Activated gamma-delta T cell treated with anti-CD3 and anti-CD28 coated beads, Interleukin-2, amount 50 U/mL, for 16 hours (primary cell): ENCODE results near the gene HES2.
"Not testable (repeated sequence)": the region's sequence is repeated elsewhere in the genome, so short reads cannot be mapped to it uniquely, and the experiment has no call there.

Experiments used
- DNase-seq: peaks from one replicate; pipeline ENCODE4 v3.0.0-alpha.2; 2020; ENCODE audit warnings: low read depth

Gene HES2

DNA sequence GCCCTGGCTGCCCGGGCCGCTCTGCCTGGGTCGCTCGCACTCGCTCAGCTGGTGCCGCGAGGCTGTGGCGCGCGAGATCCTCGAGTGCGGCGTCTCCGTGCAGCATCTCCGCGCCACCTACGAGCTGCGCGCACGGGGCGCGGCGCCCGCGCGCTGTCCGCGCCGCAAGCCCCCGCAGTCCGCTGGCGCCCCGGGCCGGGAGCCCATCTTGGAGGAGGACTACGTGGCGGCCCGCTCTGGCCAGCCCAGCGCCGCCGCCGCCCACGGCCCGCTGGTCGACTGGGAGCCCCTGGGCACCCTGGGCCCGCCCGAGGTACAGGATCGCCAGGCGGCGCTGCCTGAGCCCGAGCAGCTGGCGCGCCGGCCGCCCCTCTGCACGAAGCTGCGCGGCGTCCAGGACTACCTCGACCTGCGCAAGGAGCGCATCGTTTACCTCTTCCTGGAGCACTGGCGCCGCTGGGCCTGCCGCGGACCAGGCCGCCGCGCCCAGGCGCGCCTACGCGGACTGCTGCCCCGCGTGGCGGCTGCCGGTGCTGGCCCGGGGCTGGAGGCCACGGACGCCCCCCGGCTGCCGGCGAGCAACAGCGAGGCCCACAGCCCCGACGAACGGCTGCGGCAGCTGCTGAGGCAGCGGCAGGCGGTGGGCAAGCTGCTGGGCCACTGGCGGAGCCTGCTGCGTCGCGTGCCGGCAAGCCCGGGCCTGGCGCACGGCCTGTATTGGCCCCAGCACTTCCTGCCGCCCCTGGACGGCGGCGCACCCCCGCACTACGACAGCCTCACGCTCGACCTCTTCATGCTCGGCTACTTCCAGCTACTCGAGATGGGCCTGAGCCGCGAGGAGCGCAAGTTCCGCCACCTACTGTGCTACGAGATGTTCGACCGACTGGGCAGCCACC, 35.4 kb upstream of the HES2 start:
- no peak for DNase-seq

DNA sequence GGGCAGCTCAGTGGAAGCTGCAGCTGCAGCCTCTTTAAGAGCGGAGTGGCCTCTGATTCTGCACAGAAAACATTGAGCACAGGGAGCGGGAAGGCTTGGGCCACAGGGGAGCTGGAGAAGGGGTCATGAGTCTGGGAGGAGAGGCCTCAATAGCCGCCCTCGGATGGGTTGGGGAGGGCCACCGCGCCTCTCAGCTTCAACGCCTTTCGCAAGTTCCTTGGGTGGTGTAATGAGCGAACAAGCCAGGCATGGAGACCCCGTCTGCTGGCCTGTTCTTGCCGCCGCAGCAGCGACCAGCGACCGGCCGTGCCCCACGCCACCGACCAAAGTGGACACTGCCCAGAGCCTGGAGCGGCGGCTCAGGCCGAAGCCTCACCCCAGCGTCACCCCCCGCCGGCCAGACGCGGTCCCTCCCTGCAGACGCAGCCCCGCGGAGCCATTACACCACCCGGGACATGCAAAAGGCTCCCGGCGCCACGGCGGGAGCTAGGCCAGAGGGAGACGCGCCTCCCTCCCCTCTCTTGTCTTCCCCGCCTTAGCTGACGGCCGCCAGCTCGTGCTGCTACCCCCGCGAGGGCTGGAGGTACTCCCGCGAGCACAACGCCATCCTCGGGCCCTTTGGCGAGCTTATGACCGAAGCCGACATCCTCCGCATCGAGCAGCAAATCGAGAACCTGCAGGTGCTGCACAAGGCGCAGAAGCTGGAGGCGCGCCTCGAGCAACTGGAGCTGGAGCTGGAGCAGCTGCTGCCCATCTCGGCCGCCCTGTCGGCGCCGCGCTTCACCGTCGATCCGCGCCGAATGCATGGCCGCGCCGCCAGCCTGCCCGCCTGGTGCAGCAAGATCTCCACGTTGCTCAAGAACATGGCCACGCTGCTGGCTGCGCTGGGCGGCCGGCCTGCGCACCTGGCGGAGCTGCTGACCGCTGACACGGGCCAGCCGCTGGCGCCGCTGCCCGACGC, 34.5 kb upstream of the HES2 start:
- DNase-seq, result not testable (repeated sequence)

DNA sequence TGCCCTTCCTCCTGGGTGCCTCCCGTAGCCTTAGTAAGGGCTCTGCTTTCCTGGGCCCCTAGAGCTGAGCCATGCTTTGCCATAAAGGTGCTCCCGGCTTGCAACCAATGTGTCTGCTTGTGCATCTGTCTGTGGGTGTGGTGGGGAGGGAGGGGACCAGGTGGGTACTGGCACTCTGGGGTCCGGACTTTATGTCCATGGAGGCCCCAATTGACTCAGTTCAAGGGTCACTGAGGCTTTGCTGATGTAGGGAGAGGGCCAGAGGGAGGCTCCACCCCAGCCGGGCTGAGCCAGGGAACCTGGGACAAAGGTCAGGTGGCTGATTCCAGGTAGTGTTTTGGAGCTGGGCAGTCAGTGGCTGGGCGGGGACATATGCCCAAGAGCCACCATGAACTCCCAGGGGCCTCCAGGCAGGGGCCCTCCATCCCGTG, 31.2 kb upstream of the HES2 start:
- DNase-seq, result no peak

DNA sequence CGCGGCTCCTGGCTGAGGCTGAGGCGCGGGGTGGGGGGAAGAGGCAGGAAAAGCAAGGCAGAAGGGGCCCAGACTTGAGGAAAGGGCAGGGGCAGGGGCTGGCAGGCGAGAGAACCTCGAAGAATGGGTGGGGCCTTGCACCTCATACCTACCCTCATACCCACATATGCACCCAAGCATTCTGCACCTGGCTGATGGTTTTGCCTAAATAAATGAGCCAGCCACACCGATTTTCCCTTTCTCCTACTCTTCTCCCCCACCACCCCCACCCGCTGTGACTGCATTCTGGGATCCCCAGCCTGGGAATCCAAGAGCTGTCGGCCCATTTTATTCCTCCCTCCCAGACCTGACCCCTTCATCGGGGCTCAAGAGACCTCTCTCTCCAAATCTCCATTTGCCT, 30.8 kb upstream of the HES2 start:
- DNase-seq, result not testable (repeated sequence)

DNA sequence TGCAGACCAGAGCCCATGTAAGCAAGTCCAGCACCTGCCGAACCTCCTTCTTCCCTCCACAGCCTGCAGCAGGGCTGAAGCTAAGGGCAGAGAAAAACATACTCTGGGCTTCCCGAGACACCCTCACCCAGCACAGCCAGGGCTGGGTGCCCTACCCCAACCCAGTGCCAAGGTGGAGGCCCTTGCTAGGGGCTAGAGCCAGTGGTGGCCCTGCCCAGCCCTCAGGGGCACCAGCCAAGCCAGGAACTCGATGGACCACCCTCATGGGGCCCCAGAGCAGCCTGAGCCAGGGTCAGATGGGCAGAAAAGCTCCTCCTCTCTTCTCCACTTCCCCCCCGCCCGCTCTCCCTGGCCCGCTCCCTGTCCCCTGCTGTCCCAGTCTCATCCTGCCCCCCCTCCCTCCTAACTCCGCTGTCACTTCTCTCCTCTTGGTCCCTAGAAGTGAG, 30.3 kb upstream of the HES2 start:
- no peak for DNase-seq

DNA sequence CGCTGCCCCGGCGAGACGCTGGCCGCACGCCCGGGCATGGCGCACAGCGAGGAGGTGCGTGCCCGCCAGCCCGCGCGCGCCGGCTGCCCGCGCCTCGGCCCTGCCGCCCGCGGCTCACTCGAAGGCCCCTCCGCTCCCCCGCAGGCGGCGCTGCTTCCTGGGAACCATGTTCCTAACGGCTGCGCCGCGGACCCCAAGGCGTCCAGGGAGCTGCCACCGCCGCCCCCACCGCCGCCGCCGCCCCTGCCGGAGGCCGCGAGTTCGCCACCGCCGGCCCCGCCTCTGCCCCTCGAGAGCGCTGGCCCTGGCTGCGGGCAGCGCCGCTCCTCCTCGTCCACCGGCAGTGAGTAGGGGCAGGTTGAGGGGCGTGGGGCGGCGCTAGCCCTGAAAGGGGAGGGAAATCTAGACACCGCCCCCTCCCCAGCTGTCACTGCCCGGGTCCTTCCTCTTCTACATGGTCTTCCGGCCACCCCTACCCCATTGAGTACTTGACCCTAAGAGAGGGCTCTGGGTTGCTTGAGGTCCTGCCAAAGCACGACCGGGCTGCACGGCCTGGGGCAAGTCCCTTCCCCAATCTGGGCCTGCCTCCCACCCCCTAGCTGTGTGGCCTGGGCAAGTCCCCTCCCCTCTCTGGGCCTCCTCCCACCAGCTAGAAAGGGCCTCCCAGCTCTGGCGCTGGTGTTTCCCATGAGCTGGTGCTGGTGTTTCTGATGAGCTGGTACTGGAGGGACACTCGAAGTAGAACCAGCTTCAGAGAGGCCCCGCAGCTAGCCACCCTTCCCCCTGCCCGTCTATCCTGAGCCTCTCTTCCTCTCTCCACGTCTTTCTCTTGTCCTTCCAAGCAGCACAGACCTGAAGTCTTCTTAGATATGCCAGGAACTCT, 29.3 kb upstream of the HES2 start:
- no peak for DNase-seq

DNA sequence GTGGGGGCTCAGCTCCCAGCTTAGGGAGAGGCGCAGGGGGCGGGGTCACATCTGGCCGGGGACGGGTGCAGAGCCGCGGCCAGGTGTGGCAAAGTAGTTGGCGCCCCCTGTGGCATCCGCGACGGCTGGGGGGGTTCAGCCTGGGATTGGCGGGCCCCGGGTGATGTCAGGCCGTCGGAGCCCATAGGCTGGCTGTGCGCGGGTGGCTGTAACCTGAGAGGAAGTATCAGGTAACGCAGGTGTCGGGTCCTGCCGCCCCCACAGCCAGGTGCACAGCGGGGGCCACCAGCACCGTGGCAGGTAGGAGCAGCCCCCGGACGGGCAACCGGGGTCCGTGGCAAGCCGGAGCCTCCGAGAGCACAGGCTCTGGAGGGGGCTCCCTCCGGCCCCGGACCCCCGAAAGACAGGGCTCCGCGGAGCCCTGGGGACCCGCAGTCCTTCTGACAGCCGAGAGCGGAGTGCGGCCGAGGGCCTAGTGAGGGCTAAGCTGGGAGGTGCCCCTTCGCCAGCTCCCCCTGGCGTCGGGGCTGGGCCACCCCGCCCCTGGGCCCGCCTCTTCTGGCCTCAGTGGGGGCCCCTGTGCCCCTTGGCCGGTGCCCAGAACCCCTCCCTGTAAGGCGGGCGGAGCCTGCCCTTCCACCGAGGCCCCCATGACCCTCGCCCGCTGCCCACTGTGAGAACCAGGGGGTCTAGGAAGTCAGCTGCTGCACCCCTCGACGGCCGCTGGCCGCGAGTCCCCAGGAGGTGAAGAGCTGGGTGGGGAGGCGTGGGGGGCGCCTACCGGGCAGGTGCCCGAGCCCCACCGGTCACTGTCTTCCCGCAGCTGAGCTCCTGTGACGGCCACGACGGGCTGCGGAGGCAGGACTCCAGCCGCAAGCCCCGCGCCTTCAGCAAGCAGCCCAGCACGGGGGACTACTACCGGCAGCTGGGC, 28.4 kb upstream of the HES2 start:
- DNase-seq, result no peak

DNA sequence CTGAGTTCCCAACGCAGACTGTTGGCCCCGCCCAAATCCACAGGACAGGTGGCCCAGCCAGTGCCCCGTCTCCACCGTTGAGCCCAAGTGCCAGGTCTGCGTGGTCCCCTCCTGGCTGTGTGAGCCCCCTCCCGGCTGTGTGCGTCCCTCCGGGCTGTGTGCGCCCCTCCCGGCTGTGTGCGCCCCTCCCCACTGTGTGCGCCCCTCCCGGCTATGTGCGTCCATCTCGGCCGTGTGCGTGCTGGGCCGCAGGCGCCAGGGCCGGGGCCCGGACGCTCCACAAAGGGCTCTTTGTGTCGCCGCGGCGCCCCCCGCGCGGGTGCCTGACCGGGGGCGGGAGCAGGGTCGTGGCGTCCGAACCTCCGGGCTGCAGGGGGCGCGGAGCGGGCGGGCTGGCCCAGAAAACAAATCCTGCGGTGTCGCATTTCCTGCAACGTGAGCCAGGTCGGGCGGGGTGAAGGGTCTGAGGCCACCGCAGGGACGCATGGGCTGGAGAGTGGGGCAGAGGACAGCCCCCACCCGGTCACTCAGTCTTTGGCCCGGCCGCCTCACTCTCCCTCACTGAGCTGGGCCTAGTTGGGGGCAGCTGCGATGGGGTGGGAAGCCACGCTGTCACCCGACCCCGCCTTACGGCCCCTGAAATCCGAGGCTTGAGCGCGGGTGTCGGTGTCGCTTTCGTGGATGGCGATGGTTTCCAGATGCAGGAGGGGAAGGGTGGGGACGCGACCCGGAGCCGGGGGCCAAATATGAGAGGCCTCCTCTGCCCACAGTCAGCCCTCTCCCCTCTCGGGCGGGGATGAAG, 27.5 kb upstream of the HES2 start:
- DNase-seq, result no peak

DNA sequence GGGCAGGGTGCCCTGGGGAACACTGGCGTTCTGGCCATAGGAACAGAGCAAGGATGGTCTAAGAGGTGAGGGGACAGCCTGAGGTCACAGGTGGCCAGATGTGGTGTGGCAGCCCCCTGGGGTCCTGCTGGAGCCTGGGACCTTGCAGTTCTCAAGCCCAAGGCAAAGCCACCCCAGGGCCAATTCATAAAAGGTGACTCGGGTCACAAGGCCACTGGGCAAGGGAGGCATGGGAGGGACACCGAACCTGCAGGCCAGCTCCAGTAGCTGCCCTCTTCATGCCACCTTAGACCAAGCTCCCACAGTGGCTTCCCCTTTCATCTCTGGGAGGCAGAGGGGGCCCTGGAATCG, 26.9 kb upstream of the HES2 start:
- DNase-seq, result no peak

DNA sequence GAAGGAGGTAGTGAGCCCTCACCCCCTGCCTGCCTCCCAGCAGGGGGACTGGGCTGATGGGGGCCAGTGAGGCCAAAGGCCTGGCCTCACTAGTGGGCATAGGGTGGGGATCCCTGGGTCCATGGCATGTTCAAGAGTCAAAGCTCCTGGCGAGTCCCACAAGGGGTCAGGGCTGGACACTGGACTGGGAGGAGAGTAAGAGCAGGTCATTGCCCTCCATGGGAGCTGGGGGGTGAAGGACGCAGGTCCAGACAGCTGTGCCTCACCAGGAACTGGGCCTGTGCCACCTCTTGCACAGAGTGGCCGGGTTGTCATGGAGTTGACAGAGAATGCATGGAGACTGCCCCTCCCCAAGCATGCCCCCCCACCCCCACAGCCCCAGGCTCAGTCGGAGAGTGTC, 26.2 kb upstream of the HES2 start:
- not testable (repeated sequence) for DNase-seq

DNA sequence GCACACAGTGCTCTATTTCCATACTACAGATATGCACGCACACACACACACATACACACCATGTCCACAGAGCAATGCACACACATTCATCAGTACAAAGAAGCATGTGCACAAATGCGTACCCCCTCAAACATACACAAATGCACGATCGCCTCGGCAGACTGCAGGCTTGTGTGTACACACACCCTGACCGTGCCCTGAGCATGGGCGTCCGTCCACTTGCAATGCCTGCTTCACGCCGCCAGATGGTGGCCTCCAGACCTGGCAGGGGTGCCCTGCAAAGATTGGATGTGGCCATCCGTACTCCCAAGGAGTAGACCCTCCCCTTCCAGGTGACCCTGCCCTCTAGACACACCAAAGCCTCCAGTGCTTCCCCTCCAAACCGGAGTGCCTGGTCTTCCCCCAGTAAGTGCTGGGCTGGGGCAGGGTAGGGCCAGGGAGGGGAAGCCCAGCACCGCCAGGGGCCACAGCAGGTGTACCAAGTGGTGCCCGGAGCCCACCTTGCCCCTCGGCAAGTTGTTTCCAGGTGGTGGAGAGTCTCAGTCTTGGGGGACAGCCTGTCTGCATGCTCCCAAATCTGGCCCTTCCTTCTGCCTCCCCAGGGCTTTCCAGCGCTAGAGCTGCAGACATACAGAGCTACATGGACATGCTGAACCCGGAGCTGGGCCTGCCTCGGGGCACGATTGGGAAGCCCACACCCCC, 25.5 kb upstream of the HES2 start:
- DNase-seq, result no peak

DNA sequence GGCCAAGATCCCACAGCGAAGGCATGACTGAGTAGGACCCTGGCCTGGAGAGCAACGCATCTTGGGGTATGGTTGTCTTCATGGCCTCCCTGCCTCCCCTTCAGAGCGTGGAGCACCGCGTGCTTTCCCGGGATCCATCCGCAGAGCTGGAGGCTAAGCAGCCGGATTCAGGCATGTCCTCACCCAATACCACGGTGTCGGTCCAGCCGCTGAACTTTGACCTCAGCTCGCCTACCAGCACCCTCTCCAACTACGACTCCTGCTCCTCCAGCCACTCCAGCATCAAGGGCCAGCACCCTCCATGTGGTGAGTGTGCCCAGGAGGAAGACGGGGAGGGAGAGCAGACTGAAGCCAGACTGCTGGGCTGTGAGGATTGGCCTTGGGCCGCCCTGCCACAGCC, 24.7 kb upstream of the HES2 start:
- no peak for DNase-seq

DNA sequence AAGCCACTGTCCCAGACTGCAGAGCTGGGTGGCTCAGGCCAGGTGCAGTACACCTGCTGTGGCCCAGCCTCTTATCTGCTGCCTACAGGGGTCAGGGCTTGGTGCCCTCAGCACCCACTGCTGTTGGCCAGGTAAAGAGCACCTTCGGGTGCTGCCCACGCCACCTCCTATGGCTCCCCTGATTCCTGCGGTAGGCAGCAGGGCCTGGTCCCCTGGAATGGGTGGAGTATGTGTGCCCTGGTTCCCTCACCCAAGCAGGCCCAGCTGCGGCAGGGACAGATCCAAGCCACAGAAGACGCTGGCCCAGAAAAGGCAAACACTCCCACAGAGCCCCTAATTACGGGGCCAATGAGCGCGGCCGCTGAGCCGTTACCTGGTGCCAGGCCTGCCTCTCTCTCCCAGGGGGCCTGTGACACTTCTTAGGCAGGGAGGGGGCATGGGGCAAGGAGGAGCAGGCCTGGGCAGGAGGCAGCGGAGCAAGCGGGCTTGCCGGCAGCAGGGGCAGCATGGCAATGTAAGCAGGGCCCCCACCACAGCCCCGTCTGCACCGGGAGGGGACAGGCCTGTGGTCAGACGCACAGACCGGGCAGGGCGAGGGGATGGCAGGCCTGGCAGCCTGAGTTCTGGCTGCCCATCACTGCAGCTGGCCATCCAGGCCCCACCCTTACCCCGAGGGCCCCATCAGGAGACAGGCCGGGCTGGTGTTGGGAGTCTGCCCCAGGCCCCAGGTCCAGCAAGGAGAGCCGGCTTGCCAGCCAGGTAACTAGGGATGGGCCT, 23.8 kb upstream of the HES2 start:
- DNase-seq, result no peak

DNA sequence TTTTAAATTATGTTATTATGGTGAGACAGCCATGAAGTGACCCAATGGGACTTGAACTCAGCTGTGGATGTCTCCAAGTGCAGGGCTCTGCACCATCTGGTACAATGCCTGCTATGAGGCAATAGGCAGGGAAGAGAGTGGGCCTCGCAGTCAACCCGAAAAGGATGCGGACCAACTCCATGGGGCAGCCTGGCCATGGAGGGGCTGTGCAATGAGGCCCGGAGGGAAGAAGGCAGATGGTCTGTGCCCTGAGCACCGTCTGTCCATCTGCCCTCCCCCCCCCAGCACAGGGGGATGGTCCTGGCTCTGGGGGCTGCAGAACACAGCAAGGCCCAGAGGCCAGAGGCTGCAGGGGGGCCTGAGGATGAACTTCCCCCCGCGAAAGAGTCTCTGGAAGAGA, 21.9 kb upstream of the HES2 start:
- DNase-seq, result no peak

DNA sequence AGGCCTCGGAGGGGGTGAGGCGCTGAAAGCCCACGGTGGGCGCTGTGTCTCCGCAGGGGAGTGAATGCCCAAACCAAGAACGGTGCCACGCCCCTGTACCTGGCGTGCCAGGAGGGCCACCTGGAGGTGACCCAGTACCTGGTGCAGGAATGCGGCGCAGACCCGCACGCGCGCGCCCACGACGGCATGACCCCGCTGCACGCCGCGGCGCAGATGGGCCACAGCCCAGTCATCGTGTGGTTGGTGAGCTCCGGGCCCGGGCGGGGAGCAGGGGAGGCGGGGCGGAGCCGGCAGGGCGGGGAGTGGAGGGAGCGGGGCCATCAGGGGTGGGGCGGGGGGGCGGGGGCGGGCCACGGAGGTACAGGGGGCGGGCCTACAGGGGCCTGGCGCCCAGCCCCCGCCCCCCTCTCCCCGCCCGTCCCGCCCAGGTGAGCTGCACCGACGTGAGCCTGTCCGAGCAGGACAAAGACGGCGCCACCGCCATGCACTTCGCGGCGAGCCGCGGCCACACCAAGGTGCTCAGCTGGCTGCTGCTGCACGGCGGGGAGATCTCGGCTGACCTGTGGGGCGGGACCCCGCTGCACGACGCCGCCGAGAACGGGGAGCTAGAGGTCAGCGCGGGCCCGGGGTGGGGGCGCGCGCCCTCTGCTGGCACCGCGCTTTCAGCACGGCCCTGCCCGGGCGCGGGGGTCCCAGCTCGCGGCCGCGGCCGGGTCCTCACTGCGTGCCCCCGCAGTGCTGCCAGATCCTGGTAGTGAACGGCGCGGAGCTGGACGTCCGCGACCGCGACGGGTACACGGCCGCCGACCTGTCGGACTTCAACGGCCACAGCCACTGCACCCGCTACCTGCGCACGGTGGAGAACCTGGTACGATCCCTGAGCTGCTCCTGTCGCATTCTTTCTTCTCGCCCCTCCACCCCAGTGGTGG, 20.7 kb upstream of the HES2 start:
- DNase-seq, result peak; percentile 67

DNA sequence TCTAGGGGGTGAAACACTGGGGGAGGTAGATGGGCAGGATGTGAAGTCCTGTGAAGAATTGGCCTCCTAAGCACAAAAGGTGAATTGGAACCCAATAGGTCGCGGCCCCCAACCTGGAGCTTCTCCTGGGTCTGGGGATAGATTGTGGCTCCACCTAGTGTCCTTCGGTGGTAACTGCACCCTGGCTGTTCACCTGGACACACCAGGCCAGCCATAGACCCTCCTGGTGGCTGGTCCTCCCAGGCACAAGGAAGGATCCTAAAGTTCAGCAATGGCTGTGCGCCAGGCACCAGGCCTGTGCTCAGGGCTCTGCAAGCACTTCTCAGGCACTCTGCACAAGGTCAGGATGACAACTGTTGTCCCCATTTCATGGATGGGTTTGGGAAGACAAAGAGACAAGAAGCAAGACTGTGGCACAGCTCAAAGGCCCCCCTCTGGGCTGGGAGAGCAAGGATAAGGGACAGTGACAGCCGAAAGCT, 18.4 kb upstream of the HES2 start:
- DNase-seq, result peak; percentile 61

DNA sequence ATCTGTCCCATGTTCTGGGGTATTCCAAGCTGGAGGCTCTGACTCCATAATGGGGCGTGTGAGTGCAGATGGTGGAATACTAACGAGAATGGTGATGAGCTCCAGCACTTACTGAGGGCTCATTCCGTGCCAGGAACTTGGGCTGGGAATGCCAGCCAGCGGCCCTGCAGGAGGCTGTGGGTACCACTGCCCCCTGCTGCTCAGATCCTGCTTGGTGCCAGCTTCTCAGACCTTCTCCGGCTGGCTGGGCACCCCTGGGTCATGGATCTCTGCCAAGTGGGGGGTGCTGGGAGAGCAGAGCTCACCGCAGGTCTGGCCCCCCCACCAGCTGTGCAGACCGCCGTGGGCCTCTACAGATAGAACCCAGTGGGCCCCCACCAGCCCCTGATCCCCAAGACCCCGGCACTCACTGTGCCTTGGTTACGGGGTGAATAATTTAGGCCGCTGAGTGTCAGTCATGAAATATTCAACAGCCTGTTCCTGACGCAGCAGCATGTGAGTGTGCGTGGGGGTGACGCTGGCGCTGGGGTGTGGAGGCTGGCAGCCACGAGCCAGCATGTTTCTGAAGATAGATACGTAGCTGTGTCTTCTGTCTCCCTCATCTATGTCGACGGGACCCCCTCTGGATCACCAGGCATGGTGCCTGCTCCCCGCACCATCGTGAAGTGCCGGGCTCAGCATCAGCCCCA, 17.4 kb upstream of the HES2 start:
- DNase-seq, result not testable (repeated sequence)
